A172 (cell line): ENCODE results near the gene ALS2CL. TPM values are rescaled to one million over a fixed set of nuclear protein-coding genes. Genes with fewer than 3 reads are reported as not detected.
A peak's percentile ranks its signal among the peaks of the same experiment; 100 is the strongest.
"Not testable (repeated sequence)": the region's sequence is repeated elsewhere in the genome, so short reads cannot be mapped to it uniquely, and the experiment has no call there.

Experiments used
- DNase-seq: peaks from one replicate; pipeline ENCODE4 v3.0.0-alpha.2; 2015; ENCODE audit warnings: low spot score
- total RNA-seq: library from RNA; depleted of rRNA; stranded (reverse); fragments of >200 nt; shearing (Covaris generic); gene quantifications from 2 replicates; pipeline ENCODE4 v1.2.3, GENCODE V29; 2014; rRNA removed

The ALS2CL gene, protein sequence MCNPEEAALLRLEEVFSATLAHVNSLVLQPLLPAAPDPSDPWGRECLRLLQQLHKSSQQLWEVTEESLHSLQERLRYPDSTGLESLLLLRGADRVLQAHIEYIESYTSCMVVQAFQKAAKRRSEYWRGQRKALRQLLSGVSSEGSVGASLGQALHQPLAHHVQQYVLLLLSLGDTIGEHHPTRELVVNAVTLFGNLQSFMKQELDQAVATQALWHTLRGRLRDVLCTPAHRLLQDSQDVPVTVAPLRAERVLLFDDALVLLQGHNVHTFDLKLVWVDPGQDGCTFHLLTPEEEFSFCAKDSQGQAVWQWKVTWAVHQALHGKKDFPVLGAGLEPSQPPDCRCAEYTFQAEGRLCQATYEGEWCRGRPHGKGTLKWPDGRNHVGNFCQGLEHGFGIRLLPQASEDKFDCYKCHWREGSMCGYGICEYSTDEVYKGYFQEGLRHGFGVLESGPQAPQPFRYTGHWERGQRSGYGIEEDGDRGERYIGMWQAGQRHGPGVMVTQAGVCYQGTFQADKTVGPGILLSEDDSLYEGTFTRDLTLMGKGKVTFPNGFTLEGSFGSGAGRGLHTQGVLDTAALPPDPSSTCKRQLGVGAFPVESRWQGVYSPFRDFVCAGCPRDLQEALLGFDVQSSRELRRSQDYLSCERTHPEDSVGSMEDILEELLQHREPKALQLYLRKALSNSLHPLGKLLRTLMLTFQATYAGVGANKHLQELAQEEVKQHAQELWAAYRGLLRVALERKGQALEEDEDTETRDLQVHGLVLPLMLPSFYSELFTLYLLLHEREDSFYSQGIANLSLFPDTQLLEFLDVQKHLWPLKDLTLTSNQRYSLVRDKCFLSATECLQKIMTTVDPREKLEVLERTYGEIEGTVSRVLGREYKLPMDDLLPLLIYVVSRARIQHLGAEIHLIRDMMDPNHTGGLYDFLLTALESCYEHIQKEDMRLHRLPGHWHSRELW
- 5.4 and 5.6 TPM in 2 replicates for total RNA-seq

DNA sequence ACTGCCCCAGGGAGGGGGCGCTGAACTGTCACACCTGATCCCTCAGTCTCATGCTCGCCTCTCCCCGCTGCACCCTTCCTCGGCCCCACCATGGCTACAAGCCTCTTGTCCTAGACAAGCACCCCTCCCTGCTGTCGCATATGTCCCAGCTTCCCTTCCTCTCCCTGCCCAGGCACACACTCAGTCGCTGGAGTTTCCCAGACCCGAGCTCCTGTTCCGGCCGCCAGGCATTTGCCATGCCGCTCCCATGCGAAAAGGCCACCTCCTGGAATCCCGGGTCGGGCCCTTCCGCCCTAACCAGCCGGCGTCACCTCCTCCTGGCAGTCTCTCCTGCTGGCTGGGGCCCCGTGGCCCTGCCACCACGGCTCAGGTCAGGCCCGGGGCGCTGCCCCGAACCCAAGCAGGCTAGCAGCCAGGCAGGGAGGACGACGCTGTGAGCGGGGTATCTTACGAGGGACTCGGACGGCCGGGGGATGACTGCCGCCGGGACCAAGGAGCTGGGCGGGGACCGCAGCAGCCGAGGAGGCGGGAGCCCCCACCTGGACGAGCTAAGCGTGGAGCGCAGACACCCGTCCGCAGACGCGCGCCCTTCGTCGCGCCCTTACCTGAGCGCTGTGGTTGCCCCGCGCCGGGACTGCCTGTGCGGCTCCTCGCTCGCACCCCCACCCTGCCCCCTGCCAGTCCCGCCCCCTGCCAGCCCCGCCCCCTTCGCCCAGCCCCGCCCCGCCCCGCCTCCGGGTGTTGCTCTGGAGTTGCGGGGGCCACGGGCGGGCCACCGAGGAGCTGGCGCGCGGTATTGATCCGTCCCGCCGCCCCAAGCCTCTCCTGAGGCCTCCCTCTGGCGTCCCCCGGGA lies at the start of gene ALS2CL:
Gene ALS2CL, minus strand, starts transcription at position 642 of the 854 bp plus-strand sequence. CDS start 4,239 bp downstream, outside the sequence.
- peak; percentile 39 for DNase-seq

DNA sequence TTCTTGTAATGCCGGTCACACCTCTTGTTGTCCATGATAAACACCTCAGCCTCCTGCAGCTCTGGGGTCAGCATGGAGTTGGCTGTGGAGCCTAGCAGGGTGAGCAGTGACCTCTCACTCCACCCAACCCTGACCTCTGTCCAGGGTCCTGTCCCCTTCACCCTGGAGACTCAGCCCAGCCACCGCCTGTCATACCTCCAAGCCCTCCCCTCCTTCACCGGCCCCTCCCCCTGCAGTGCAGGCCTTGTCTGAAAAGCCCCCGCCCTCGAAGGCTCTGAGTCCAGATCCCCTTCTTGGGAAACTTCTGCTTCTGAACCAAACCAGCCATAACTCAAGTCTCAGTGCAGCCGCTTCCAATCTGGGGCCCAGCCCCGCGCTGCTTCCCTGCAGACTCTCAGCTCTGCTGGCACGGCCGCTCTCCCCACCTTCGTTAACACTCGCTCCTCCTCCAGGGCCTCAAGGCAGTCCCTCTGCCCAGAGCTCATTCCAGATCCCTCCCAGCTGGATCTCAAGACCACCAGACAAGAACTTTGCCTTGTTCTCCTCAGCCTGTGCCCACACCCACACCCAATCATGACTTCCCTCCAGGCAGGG lies 49.6 kb upstream of the ALS2CL start:
- DNase-seq: no peak

DNA sequence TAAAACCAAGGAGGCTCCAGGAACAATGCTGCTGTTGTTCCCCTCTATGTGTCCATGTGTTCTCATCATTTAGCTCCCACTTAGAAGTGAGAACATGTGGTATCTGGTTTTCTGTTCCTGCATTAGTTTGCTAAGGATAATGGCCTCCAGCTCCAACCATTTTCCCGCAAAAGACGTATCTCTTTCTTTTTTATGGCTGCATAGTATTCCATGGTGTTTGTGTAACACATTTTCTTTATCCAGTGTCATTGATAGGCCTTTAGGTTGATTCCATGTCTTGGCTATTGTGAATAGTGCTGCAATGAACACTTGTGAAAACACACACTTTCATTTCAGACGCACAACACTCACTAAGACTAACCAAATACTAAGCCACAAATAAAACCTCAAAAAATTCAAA lies 46.1 kb upstream of the ALS2CL start:
- not testable (repeated sequence) for DNase-seq

DNA sequence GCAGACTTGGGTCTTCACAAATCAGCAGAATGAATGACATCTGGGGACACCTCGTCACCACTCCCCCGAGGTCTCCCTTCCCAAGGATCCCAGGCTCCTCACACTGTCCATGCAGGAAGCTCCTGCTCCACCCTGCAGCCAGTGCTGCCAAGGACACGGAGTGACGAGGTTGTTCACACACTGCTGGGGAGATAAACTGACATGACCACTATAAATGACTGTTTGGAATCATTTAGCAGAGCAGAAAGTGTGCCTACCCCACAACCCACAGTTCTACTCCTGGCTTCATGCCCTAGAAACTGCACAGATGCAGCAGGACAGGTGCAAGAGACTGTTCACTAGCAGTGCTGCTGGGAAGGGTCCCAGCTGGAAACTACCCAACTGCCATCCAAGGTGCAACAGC lies 43.9 kb upstream of the ALS2CL start:
- no peak for DNase-seq

DNA sequence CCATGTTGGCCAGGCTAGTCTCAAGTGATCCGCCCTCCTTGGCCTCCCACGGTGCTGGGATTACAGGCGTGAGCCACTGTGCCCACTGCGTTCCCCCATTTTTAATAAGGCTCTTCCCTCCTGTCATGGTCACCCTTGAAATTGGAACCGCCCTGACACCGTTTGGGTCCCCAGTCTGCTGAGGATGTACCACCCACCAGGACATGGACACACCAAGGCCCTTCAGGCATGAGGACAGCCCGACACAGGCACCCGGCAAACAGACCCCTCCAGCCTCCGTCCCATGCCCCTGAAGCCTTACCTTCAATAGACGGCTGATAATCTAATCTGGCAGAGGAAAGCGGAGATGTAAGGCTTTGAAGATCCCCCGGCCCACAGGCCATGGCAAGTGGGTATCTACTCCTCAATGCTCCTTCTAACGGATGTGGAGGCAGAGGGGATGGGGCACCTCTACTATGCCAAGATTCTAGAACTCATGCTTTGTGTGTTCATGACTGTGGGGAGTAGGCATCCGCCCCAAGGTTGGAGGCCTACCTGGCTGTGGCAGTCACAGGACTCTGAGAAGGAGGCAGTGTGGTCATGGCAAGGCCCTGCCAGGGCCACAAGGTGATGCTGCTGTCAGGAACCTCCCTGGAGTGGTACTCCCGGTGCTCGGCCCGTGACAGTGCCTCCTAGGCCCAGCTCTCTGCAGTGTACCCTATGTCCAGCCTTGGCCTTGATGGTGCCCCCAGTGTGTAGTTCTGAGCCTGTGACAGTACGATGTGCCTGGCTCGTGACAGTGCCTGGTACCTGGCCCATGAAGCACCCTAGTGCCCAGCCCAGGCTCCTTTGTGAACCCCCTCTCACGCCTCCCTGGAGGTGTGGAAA lies 42.8 kb upstream of the ALS2CL start:
- no peak for DNase-seq

DNA sequence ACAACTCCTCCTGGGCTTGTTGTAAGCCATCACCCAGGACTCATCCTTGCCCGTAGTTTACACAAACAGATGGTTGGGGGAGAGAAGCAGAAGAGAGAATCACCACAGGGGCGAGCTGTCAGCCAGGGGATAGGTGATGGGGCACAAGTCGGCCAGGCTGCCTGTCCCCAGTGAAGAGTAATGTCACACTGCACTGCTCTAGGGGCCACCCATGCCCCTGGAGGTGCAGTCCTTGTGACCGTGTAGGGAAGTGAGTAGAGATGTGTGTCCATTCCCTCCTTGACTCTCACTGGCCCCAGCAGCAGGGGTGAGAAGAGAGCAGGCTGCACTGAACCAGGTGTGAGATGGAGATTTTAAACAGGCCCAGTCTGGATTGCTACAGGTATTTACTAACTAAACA lies 41.3 kb upstream of the ALS2CL start:
- no peak for DNase-seq

DNA sequence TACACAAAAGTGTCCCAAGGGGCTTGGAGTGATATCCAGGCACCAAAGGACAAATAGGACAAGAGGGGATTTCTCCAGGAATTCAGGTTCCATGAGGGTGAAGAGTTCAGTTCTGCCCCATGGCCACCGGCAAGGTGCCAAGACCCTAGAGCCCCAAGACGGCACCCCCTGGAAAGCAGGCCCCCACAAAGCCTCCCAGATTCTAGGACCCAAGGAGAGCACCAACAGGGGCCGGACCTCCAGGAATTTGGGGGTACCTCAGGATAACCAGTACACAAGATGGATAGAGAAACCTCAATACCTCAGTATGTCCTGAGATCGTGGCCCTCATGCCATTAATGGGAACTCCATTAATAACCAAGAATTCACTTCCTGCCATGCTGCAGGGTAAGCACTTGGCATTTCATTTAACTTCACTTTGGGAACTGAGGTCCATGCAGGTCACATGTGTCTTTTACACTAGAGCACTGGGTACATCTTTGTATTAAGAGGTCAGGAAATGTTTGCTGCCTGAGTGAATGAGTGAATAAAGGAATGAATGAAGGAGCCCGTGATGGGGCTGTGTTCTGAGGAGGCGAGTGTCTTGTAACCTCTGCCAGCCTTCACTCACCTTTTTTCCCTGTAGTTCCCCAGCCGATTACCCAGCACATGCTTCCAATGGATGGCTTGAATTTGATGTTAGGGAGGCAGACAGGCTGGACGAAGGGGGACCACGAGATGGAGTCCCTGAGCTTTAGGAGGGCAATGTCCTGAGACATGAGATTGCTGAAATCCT lies 39.7 kb upstream of the ALS2CL start:
- no peak for DNase-seq

DNA sequence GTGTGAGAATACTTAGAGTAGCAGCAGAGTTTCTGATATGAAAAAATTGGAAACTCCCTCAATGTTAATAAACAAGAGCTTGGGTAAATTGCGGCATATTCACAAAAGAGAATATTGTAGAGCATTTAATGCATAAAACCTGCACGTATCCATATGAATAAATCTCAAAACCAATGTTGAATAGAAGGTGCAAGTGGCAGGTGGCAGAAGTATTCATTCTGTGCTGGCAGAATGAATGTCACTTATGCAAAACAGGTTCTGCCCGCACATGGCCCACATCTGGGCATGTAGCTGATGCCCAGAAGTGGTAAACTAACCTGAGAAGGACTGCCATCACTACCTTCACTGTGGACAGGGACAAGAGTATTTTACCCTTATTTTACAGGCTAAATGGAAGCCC lies 38.3 kb upstream of the ALS2CL start:
- DNase-seq: no peak

DNA sequence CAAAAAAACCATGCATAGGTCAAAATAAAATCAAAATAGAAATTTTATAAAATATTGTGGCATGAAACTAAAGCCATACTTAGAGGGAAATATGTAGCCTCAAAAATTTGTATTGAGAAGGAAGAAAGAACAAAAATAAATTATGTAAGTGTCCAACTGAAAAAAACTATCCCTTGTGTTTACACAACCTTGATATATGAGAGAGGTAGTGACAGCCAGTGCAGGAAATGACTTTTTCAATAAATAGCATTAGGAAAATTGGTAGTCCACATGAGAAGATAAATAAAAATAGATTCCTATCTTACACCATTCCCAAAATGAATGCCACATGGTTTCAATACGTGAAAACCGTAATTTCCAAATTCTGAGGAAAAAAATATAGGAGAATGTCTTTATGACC lies 37.3 kb upstream of the ALS2CL start:
- no peak for DNase-seq

DNA sequence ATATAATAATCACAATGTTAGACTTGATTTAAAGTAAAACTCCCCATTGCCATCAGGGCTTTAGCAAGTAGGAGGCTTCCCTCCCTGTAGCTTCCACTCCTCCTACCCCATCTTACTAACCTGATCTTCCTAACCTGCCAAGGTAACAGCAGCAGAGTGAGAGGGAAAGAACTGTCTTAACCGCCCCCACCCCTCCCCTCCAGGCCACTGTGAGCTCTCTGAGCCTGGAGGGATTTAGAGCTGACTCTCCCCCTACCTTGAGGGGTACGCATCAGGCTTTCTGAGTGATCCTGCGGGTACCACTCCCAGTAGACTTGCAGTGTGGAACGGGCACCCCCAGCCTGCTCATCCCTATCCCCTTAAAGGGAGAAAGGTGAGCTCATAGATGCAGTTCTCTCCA lies 35.6 kb upstream of the ALS2CL start:
- DNase-seq: no peak

DNA sequence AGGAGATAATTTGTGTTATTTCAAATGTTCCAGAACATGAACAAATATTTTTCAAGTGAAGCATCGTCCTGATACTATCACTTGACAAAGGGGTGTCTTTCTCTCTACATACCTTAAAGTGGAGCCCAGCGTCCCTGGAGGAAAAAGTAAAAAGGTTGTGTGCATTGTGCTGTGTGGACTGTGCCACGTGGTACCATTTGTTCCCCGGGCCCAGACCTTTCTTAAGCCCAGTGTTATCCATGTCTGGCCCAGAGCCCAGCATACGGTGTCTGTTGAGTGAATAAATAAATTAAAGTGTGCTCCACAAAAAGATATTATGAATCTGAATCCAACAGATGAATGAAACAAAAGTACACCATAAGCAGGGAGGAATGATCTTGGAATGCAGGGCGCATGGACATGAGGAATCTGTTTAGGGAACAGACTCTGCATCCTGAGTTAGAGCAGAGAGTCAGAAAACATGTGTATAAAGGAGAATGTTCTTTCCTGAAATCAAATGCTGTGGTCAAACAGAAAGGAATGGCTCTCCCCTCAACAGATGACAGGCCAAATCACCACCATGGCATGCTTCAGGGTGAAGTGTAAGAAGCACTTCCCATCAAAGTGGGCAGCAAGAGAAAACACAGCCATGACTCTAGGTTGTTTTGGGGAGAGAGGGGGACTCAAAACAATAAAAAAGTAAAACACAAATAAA lies 32.3 kb upstream of the ALS2CL start:
- no peak for DNase-seq

DNA sequence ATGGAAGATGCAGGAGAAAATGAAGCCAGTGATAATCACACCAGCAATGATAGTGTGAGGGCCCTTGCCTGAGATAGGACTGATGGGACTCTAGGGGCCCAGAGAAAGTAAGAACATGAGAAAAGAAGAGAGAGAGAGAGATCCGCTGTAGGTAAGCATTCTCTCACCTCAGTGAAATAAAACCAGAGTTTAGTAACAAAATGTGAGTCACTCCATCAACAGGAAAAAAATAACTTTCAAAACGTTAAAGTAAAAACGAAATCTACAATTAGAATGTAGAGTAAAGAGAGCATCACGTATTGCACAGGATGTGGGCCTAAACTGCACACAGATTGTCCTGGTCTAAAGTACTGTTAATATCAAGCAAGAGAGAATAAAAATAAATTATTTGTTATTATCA lies 30.9 kb upstream of the ALS2CL start:
- DNase-seq: no peak

DNA sequence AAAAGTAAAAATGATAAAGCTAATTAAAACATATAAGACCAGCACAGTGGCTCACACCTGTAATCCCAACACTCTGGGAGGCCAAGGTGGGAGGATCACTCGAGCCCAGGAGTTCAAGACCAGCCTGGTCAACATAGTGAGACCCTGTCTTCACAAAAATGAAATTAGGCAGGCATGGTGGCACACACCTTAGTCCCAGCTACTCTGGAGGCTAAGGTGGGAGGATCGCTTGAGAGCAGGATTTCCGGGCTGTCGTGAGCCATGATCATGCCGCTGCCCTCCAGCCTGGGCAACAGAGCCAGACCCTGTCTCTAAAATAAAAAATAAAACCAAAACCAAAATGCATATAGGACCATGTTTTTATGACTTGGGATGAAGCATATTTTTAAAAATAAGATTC lies 29.0 kb upstream of the ALS2CL start:
- no peak for DNase-seq

DNA sequence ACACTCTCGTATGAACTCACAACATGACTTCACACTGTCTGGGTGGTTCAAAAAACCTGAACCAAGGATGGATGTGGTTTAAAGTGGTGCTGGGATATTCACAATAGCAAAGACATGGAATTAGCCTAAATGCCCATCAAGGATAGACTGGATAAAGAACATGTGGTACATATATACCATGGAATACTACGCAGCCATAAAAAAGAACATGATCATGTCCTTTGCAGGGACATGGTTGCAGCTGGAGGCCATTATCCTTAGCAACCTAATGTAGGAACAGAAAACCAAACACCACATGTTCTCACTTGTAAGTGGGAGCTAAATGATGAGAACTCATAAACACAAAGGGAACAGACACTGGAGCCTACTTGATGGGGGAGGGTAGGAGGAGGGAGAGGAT lies 27.5 kb upstream of the ALS2CL start:
- no peak for DNase-seq

DNA sequence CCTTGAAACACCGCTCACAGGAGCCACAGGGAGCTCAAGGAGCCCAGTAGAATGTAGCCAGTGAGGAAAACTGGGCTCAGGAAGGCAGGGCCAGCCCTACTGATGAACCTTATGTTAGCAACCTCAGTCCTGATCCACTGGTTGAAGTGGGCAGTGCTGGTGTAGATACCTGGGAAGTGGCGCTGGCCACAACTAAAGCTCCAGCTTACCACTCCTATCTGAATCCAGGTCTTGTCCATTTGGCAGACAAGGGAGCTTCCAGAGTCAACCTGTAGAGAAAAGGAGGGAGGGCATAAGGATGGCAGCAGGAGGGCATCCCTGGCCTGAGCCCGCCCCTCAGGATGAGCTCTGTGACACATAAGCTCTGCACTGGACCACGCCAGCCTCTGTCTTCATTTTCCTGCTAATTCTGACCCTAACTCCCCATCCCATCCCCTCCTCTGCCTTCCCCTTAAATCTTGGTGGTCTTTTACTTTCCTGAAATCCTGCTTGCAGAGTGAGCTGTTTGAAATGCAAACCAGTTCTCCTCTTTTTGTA lies 26.3 kb upstream of the ALS2CL start:
- DNase-seq: no peak

DNA sequence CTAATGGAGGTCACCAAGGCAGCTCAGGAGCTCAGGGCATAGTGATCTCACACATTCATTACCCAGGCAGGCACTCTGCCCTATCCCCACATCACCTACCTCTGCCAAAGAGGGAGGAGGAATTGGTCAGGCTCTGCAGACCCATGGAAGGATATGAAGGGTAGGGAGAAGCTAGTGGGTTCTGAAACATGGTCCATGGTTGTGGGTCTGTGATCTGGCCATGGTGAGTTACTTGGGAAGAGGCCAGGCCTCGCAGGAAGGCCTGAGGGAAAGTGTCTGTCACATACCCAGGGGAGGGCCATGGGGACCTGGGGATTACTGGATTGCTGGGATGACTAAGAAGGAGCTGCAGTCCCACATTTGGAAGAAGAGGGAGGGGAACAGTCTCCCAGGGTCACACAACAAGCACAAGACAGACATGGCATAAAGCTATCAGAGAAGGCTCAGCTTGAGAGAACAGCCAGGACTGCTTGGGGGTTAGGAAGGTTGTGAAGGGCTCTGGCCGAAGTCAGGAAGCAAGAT lies 25.6 kb upstream of the ALS2CL start:
- no peak for DNase-seq

DNA sequence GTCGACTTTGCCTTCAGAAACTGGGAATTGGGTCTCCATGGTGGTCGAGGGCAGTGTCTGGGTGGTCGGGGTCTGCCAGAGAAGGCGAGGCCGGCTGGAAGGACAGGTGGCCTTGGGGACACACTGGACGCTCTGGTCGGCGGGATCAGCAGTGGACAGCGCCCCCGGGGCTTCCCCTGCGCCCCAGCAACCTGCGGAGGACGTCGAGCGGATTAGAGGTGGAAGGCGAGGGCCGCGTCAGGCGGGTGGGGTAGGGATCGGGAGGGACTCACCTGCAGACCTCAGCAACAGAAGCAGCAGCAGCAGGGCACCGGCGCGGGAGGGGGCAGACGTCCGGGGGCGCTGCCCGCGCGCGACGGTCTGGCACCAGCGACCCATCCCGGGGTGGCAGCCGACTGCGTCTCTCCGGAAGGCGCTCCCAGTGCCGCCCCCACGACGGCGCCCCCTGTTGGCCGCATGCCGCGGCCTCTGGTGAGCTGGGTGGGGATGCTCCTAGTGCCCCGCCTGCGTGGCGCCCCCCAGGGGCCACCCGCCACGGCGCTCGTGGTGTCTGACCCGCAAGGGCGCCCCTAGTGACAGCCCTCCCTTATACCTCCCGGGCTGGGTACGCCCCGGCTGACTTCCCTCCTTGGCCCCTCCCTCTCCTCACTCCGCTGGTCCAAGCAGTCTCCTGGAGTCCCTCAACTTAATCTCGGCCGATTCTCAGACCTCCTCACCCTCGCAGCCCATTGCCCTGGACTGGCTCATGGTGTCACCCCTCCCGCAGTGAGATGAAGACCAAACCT lies 24.2 kb upstream of the ALS2CL start, which contains the start of gene PRSS50:
Gene PRSS50, minus strand, starts transcription at position 423 of the 785 bp plus-strand sequence. Its CDS starts 45 bp downstream, at position 378.
- DNase-seq: no peak
